ENCODE results near the gene DOCK1. TPM values are rescaled to one million over a fixed set of nuclear protein-coding genes. Genes with fewer than 3 reads are reported as not detected.

DOCK1 gene
- total RNA-seq, 1 experiment from 2014 or later: 82.2 TPM

GRCh38 chr10:127029061-127029460, 123.8 kb downstream of the DOCK1 start:
- no peak overlapping the region for H3K4me3 Mint-ChIP-seq (ENCODE audit: unreplicated experiment)
- peaks cover 55% of the 10 kb centered on the region for H3K36me3 Mint-ChIP-seq (ENCODE audit: insufficient read depth, unreplicated experiment)
- H3K27me3 Mint-ChIP-seq (ENCODE audit: insufficient read depth, unreplicated experiment): no peaks in the 10 kb centered on the region
- ChIA-PET CTCF (no interaction called here), POLR2A (no interaction called here)
- Histone ChIP-seq H3K36me3 (ENCODE audit: control insufficient read depth, insufficient read depth, low read length) (peaks cover 4% of the 10 kb centered on the region), H3K27me3 (replicated peaks; ENCODE audit: control insufficient read depth, insufficient read depth, low read length) (no peaks in the 10 kb centered on the region), H3K9me3 (no peaks in the 10 kb centered on the region), H3K4me1 (no peaks in the 10 kb centered on the region), H3K4me3 (ENCODE audit: low read depth, low read length) (no peak overlapping the region)
- H3K27ac Mint-ChIP-seq (ENCODE audit: unreplicated experiment): no peak overlapping the region
- TF ChIP-seq CTCF (IDR thresholded peaks at IDR 0.05; ENCODE audit: insufficient read depth in 1 of 2, low read depth in 1 of 2, low read length in 1 of 2, severe bottlenecking in 1 of 2, unreplicated experiment in 1 of 2): no peak
- BruUV-seq (replicated peaks): no TSS peak
- no peaks in the 10 kb centered on the region for H3K4me1 Mint-ChIP-seq (ENCODE audit: low read depth, unreplicated experiment)
- H3K9me3 Mint-ChIP-seq (ENCODE audit: unreplicated experiment): no peaks in the 10 kb centered on the region
- DNase-seq: no peak
- intact Hi-C loops (cut with micrococcal nuclease; ENCODE audit: unreplicated experiment): no loop called here

GRCh38 chr10:127033216-127034033, 128.2 kb downstream of the DOCK1 start:
- intact Hi-C loops (cut with micrococcal nuclease; ENCODE audit: unreplicated experiment): no loop called here
- peaks cover 6% of the 10 kb centered on the region for H3K36me3 ChIP-seq (ENCODE audit: control insufficient read depth, insufficient read depth, low read length)
- BruUV-seq (replicated peaks): no TSS peak

GRCh38 chr10:127034034-127034633, 128.9 kb downstream of the DOCK1 start:
- peaks cover 62% of the 10 kb centered on the region for H3K36me3 Mint-ChIP-seq (ENCODE audit: insufficient read depth, unreplicated experiment)
- H3K27ac Mint-ChIP-seq (ENCODE audit: unreplicated experiment): no peak overlapping the region
- Histone ChIP-seq H3K4me1 (no peaks in the 10 kb centered on the region), H3K9me3 (no peaks in the 10 kb centered on the region), H3K4me3 (ENCODE audit: low read depth, low read length) (no peak overlapping the region), H3K36me3 (ENCODE audit: control insufficient read depth, insufficient read depth, low read length) (peaks cover 6% of the 10 kb centered on the region), H3K27me3 (replicated peaks; ENCODE audit: control insufficient read depth, insufficient read depth, low read length) (no peaks in the 10 kb centered on the region)
- POLR2A ChIA-PET: no interaction called here
- TF ChIP-seq CTCF (IDR thresholded peaks at IDR 0.05; ENCODE audit: insufficient read depth in 1 of 2, low read depth in 1 of 2, low read length in 1 of 2, severe bottlenecking in 1 of 2, unreplicated experiment in 1 of 2): no peak
- BruUV-seq (replicated peaks): no TSS peak
- H3K4me3 Mint-ChIP-seq (ENCODE audit: unreplicated experiment): no peak overlapping the region
- CTCF ChIA-PET: no interaction called here
- DNase-seq: no peak
- H3K27me3 Mint-ChIP-seq (ENCODE audit: insufficient read depth, unreplicated experiment): no peaks in the 10 kb centered on the region
- no peaks in the 10 kb centered on the region for H3K4me1 Mint-ChIP-seq (ENCODE audit: low read depth, unreplicated experiment)
- intact Hi-C loops (cut with micrococcal nuclease; ENCODE audit: unreplicated experiment): no loop called here
- no peaks in the 10 kb centered on the region for H3K9me3 Mint-ChIP-seq (ENCODE audit: unreplicated experiment)

More at GRCh38 chr10:127033216-127034033, 128.2 kb downstream of the DOCK1 start:
- Mint-ChIP-seq H3K9me3 (ENCODE audit: unreplicated experiment) (no peaks in the 10 kb centered on the region), H3K4me1 (ENCODE audit: low read depth, unreplicated experiment) (no peaks in the 10 kb centered on the region), H3K27ac (ENCODE audit: unreplicated experiment) (no peak overlapping the region), H3K4me3 (ENCODE audit: unreplicated experiment) (no peak overlapping the region), H3K36me3 (ENCODE audit: insufficient read depth, unreplicated experiment) (peaks cover 55% of the 10 kb centered on the region), H3K27me3 (ENCODE audit: insufficient read depth, unreplicated experiment) (no peaks in the 10 kb centered on the region)
- no peaks in the 10 kb centered on the region for H3K9me3 ChIP-seq
- no peak for TF ChIP-seq CTCF (IDR thresholded peaks at IDR 0.05; ENCODE audit: insufficient read depth in 1 of 2, low read depth in 1 of 2, low read length in 1 of 2, severe bottlenecking in 1 of 2, unreplicated experiment in 1 of 2)
- H3K4me1 ChIP-seq: no peaks in the 10 kb centered on the region
- ChIA-PET CTCF (no interaction called here), POLR2A (no interaction called here)
- H3K27me3 ChIP-seq (replicated peaks; ENCODE audit: control insufficient read depth, insufficient read depth, low read length): no peaks in the 10 kb centered on the region
- no peak overlapping the region for H3K4me3 ChIP-seq (ENCODE audit: low read depth, low read length)
- DNase-seq: no peak
